NCI-H69 (cell line): ENCODE measurements around the gene SNX25.
"Not testable (repeated sequence)": the region's sequence is repeated elsewhere in the genome, so short reads cannot be mapped to it uniquely, and the experiment has no call there.

Source experiments
- DNase-seq: peaks from one replicate; lab custom pipeline; 2025; lab: John Stamatoyannopoulos, UW

SNX25 gene

GRCh38 chr4:185307136-185307950 lies 97.9 kb downstream of the SNX25 start:
- peak; percentile 76 for DNase-seq

GRCh38 chr4:185309770-185310169 lies 100.4 kb downstream of the SNX25 start:
- DNase-seq: no peak

GRCh38 chr4:185311113-185311888 lies 101.9 kb downstream of the SNX25 start:
- no peak for DNase-seq

GRCh38 chr4:185312699-185313098 lies 103.3 kb downstream of the SNX25 start:
- no peak for DNase-seq

GRCh38 chr4:185317462-185317861 lies 108.1 kb downstream of the SNX25 start:
- not testable (repeated sequence) for DNase-seq

- DNase-seq: no peak
Observed at GRCh38 chr4:185317880-185318279, 108.5 kb downstream of the SNX25 start.

- peak; percentile 81 for DNase-seq
Observed at GRCh38 chr4:185318679-185319078, 109.3 kb downstream of the SNX25 start.

GRCh38 chr4:185322803-185323202 lies 113.4 kb downstream of the SNX25 start:
- no peak for DNase-seq

GRCh38 chr4:185323606-185324005 lies 114.2 kb downstream of the SNX25 start:
- no peak for DNase-seq

- DNase-seq: not testable (repeated sequence)
Observed at GRCh38 chr4:185324361-185324760, 115.0 kb downstream of the SNX25 start.

- DNase-seq: not testable (repeated sequence)
Observed at GRCh38 chr4:185325721-185326120, 116.3 kb downstream of the SNX25 start.

- no peak for DNase-seq
Observed at GRCh38 chr4:185328586-185328985, 119.2 kb downstream of the SNX25 start.

GRCh38 chr4:185329879-185330510 lies 120.6 kb downstream of the SNX25 start:
- DNase-seq: not testable (repeated sequence)

- DNase-seq: no peak
Observed at GRCh38 chr4:185332575-185333464, 123.4 kb downstream of the SNX25 start.

- DNase-seq: no peak
Observed at GRCh38 chr4:185334326-185334725, 124.9 kb downstream of the SNX25 start.

- DNase-seq: no peak
Observed at GRCh38 chr4:185335579-185335978, 126.2 kb downstream of the SNX25 start.

- DNase-seq: no peak
Observed at GRCh38 chr4:185339941-185340340, 130.5 kb downstream of the SNX25 start.

- no peak for DNase-seq
Observed at GRCh38 chr4:185341377-185341776, 132.0 kb downstream of the SNX25 start.

- no peak for DNase-seq
Observed at GRCh38 chr4:185341841-185342240, 132.4 kb downstream of the SNX25 start.

- DNase-seq: no peak
Observed at GRCh38 chr4:185343726-185344581, 134.6 kb downstream of the SNX25 start.
